HG03469 (cell line): ENCODE data around the gene NCOA6.
A peak's percentile ranks its signal among the peaks of the same experiment; 100 is the strongest.
"Not testable (repeated sequence)": the region's sequence is repeated elsewhere in the genome, so short reads cannot be mapped to it uniquely, and the experiment has no call there.

ENCODE experiments used
- ATAC-seq: cut with Tn5 transposase; IDR thresholded peaks from one replicate; pipeline ENCODE4 v1.9.1; 2021; ENCODE audit warnings: mild to moderate bottlenecking, moderate library complexity, moderate number of reproducible peaks; ENCODE audit not compliant: unreplicated experiment

NCOA6 gene

GRCh38 chr20:34831936-34832335 is 6.5 kb upstream of the NCOA6 start:
- no peak for ATAC-seq

GRCh38 chr20:34829191-34829590 is 3.7 kb upstream of the NCOA6 start:
- ATAC-seq = no peak

- ATAC-seq = peak; percentile 43
Measured at GRCh38 chr20:34824806-34825529, 483 bp downstream of the NCOA6 start.

GRCh38 chr20:34824452-34824805 is 1.0 kb downstream of the NCOA6 start:
- peak; percentile 36 for ATAC-seq

GRCh38 chr20:34824026-34824425 is 1.4 kb downstream of the NCOA6 start:
- ATAC-seq = no peak

GRCh38 chr20:34820805-34821578 is 4.5 kb downstream of the NCOA6 start:
- no peak for ATAC-seq

GRCh38 chr20:34817801-34818200 is 7.7 kb downstream of the NCOA6 start:
- ATAC-seq = no peak

- ATAC-seq = no peak
Measured at GRCh38 chr20:34817072-34817471, 8.4 kb downstream of the NCOA6 start.

GRCh38 chr20:34815636-34816035 is 9.8 kb downstream of the NCOA6 start:
- ATAC-seq = no peak

- ATAC-seq = no peak
Measured at GRCh38 chr20:34808583-34808982, 16.9 kb downstream of the NCOA6 start.

- ATAC-seq = not testable (repeated sequence)
Measured at GRCh38 chr20:34807944-34808465, 17.4 kb downstream of the NCOA6 start.

GRCh38 chr20:34806255-34806654 is 19.2 kb downstream of the NCOA6 start:
- no peak for ATAC-seq

- ATAC-seq = no peak
Measured at GRCh38 chr20:34798871-34799270, 26.6 kb downstream of the NCOA6 start.

GRCh38 chr20:34798328-34798727 is 27.1 kb downstream of the NCOA6 start:
- no peak for ATAC-seq

- no peak for ATAC-seq
Measured at GRCh38 chr20:34797012-34797995, 28.1 kb downstream of the NCOA6 start.

GRCh38 chr20:34794006-34794585 is 31.4 kb downstream of the NCOA6 start:
- no peak for ATAC-seq

- no peak for ATAC-seq
Measured at GRCh38 chr20:34792687-34793363, 32.6 kb downstream of the NCOA6 start.

- ATAC-seq = no peak
Measured at GRCh38 chr20:34791289-34792020, 34.0 kb downstream of the NCOA6 start.

GRCh38 chr20:34781220-34781619 is 44.2 kb downstream of the NCOA6 start:
- ATAC-seq = no peak
